ENCODE results near the gene NPHP4. TPM values are rescaled to one million over a fixed set of nuclear protein-coding genes. Genes with fewer than 3 reads are reported as not detected.

Gene NPHP4
- total RNA-seq, 2 experiments from 2014 or later = 13.4 to 24.2 TPM

DNA sequence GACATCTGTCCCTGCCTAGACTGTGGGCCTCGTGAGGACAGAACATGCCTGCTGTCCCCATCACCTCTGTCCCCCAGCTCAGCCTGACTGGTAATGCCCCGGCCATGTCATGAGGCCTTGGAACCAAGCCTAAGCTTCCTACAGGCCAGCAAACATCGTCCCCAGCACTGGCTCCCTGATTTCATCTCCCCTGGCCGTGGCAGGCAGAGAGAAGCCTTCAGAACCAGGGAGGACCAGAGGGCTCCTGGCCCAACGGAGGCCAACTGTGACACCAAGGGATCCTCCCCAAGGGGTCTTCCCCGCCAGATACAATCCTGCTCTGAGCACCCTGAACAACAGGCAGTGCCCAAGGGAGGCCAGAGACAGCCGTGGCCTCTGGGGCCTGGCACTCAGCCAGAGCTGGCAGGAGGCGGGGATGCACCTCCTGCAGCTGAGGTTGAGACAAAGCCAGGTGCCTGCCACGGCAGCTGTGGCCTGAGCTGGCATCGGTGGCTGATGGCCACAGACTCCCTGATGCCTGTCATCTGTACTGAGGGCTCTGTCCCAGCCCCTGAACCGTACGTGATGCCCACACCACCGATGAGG, 9.9 kb upstream of the NPHP4 start:
- no peak overlapping the region for H2AFZ ChIP-seq (ENCODE audit: low read length)
- no peak overlapping the region for H3K4me2 ChIP-seq (ENCODE audit: low read length)
- intact Hi-C loops (cut with micrococcal nuclease; ENCODE audit: unreplicated experiment) = no loop called here
- H3K9me2 ChIP-seq (ENCODE audit: insufficient read depth, low read length) = no peaks in the 10 kb centered on the region
- POLR2A ChIA-PET = no interaction called here
- H3K4me3 ChIP-seq (ENCODE audit: low read depth, low read length, poor library complexity, severe bottlenecking) = no peak overlapping the region
- BruUV-seq (replicated peaks) = no TSS peak
- H3K36me3 ChIP-seq (ENCODE audit: insufficient read depth, low read length) = no peaks in the 10 kb centered on the region
- H3K9me3 ChIP-seq (ENCODE audit: low read length) = no peaks in the 10 kb centered on the region
- CTCF ChIA-PET (ENCODE audit: unreplicated experiment) = no interaction called here
- no peak for DNase-seq (ENCODE audit: low spot score)
- H3K27ac ChIP-seq (ENCODE audit: low read depth, low read length, poor library complexity, severe bottlenecking) = no peak overlapping the region
- H3K79me2 ChIP-seq (ENCODE audit: insufficient read depth, low read depth, low read length) = no peaks in the 10 kb centered on the region
- H3K4me1 ChIP-seq (ENCODE audit: insufficient read depth, low read length, poor library complexity, severe bottlenecking) = no peaks in the 10 kb centered on the region
- peaks cover 3% of the 10 kb centered on the region; the same call in 1 of the 2 replicates for H4K20me1 ChIP-seq (ENCODE audit: insufficient read depth, low read length)
- TF ChIP-seq EZH2phosphoT487 (IDR thresholded peaks at IDR 0.05; ENCODE audit: borderline replicate concordance, low read depth, low read length) = no peak
- TF ChIP-seq, protein P1, sequence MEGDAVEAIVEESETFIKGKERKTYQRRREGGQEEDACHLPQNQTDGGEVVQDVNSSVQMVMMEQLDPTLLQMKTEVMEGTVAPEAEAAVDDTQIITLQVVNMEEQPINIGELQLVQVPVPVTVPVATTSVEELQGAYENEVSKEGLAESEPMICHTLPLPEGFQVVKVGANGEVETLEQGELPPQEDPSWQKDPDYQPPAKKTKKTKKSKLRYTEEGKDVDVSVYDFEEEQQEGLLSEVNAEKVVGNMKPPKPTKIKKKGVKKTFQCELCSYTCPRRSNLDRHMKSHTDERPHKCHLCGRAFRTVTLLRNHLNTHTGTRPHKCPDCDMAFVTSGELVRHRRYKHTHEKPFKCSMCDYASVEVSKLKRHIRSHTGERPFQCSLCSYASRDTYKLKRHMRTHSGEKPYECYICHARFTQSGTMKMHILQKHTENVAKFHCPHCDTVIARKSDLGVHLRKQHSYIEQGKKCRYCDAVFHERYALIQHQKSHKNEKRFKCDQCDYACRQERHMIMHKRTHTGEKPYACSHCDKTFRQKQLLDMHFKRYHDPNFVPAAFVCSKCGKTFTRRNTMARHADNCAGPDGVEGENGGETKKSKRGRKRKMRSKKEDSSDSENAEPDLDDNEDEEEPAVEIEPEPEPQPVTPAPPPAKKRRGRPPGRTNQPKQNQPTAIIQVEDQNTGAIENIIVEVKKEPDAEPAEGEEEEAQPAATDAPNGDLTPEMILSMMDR (conservative IDR thresholded peaks at IDR 0.05; ENCODE audit: low read length) = no peak

GRCh38 chr1:6000444-6001288, 8.4 kb upstream of the NPHP4 start:
- POLR2A ChIA-PET = no interaction called here
- no peak overlapping the region for H2AFZ ChIP-seq (ENCODE audit: low read length)
- CTCF ChIA-PET (ENCODE audit: unreplicated experiment) = no interaction called here
- no peaks in the 10 kb centered on the region for H3K79me2 ChIP-seq (ENCODE audit: insufficient read depth, low read depth, low read length)
- H3K4me3 ChIP-seq (ENCODE audit: low read depth, low read length, poor library complexity, severe bottlenecking) = no peak overlapping the region
- no peak overlapping the region for H3K4me2 ChIP-seq (ENCODE audit: low read length)
- no peaks in the 10 kb centered on the region for H3K9me2 ChIP-seq (ENCODE audit: insufficient read depth, low read length)
- H4K20me1 ChIP-seq (ENCODE audit: insufficient read depth, low read length) = peaks cover 3% of the 10 kb centered on the region; the same call in 1 of the 2 replicates
- no peak for DNase-seq (ENCODE audit: low spot score)
- no peaks in the 10 kb centered on the region for H3K9me3 ChIP-seq (ENCODE audit: low read length)
- TF ChIP-seq EZH2phosphoT487 (IDR thresholded peaks at IDR 0.05; ENCODE audit: borderline replicate concordance, low read depth, low read length) = no peak
- TF ChIP-seq, protein P1 (conservative IDR thresholded peaks at IDR 0.05; ENCODE audit: low read length) = no peak
- no peak overlapping the region for H3K27ac ChIP-seq (ENCODE audit: low read depth, low read length, poor library complexity, severe bottlenecking)
- H3K4me1 ChIP-seq (ENCODE audit: insufficient read depth, low read length, poor library complexity, severe bottlenecking) = no peaks in the 10 kb centered on the region
- intact Hi-C loops (cut with micrococcal nuclease; ENCODE audit: unreplicated experiment) = no loop called here
- H3K36me3 ChIP-seq (ENCODE audit: insufficient read depth, low read length) = no peaks in the 10 kb centered on the region
- BruUV-seq (replicated peaks) = no TSS peak
